GM18519 (cell line): ENCODE data around the gene NEDD9.

Source experiments
- ATAC-seq: cut with Tn5 transposase; IDR thresholded peaks from one replicate; pipeline ENCODE4 v1.9.1; 2021; ENCODE audit warnings: mild to moderate bottlenecking, moderate library complexity; ENCODE audit not compliant: unreplicated experiment, low FRiP score

Gene NEDD9

GRCh38 chr6:11187301-11187700, 45.2 kb downstream of the NEDD9 start:
- ATAC-seq: no peak

- ATAC-seq: no peak
Measured at GRCh38 chr6:11185204-11185842, 47.1 kb downstream of the NEDD9 start.

DNA sequence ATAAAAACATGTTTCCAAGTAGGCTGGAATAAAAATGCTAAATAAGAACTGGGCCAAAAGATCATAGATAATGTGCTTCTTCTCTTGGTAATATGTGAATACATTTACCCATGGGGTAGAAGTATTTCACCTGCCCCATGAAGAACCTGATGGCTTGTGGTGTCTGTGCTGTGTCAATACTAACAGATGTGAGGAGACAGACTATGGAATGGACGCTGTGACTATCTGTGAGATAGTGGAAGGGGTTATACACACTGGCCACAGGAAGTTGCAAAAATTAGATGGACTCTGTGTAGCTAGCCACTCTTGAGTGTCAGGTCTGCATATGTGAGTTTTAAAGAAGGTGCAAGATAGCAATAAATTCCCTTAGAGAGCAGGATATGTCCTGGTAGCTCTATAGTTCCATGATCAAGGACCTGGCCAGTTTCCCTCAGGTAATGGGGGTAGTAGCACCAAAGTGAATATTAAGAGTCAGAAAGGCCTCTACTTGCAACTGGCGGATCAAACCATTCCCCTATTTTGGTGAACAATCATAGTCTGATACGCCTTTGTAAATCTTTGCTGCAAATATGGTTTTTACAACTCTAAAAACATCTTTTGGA, 48.6 kb downstream of the NEDD9 start:
- ATAC-seq: no peak

- ATAC-seq: no peak
Measured at GRCh38 chr6:11181478-11182136, 50.9 kb downstream of the NEDD9 start.

- ATAC-seq: no peak
Measured at GRCh38 chr6:11179419-11180202, 52.9 kb downstream of the NEDD9 start.

DNA sequence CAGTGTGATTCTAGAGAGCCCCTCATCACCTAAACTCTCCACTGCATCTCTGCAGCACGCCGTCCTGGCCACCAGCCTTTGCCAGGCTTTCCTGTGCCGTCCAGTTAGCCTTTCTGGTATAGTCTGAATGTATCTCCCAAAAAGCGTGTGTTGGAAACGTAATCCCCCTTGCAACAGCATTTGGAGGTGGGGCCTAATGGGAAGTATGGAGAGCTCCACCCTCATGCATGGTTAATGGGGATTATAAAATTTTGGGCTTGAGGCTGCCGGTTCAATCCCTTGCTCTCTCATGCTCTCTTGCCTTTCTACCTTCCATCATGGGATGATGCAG, 53.4 kb downstream of the NEDD9 start:
- no peak for ATAC-seq

DNA sequence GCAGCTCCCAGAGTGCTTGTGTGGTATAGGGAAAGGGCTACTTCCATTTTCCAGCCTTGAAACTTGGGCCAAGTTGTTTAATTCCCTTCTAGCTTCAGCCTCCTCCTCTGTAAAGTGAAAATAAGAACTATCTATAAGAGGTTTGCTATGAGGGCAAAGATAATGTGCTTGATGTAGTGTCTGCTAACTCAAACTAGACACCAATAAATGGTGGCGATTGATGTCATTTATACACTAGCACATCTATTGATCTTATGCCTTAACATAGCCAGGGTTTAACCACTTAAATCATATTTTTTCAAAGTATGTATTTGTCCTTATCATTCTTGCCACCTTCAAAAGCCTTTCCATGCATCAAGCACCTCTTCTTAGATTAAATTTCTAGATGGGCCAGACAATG, 55.2 kb downstream of the NEDD9 start:
- no peak for ATAC-seq

DNA sequence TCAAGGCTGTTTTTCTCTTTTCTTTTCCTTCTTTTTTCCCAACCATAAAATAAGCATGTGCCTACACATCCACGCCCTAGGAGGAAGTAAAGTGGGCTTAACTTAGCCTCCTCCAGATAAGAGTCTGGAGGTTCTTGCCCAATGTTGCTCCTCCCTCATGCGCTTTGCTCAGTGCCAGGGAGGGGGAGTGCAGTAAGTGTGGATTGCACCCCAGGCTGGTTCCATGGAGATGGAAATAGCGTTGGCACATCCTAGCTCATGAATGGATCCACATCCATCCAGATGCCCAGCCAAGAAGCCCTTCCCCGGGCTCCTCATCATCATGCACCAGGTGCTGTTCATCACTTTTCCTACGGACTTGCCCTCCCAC, 58.2 kb downstream of the NEDD9 start:
- no peak for ATAC-seq

GRCh38 chr6:11172501-11173327, 59.8 kb downstream of the NEDD9 start:
- no peak for ATAC-seq

DNA sequence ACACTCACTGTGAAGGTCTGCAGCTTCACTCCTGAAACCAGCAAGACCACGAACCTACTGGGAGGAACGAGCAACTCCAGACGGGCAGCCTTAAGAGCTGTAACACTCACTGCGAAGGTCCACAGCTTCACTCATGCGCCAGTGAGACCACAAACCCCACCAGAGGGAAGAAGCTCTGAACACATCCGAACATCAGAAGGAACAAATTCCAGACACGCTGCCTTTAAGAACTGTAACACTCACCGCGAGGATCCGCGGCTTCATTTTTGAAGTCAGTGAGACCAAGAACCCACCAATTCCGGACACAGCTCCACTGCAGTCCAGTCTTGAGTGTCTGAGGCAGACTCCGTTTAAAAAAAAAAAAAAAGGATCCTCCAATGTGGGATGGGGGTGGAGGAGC, 60.5 kb downstream of the NEDD9 start:
- ATAC-seq: no peak

- ATAC-seq: no peak
Measured at GRCh38 chr6:11168091-11168635, 64.3 kb downstream of the NEDD9 start.

DNA sequence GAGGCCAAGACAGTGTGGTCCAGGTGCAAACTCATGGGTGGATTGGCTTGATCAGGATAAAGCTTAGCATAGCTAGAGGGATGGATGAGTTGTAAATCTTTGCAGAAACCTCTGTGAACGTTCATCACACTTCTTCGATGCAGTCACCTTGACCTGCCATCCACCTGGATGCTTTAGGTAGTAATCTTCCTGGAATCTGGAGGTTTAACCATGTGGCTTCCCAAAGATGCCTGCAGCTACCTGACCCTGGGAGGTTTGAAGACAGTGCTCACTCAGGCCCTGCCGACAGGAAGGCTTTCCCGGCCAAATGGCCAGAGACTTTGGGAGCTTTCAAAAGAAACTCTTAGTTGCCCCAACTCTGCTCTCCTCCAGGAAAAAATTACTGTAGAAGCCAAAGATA, 65.5 kb downstream of the NEDD9 start:
- ATAC-seq: no peak

GRCh38 chr6:11164717-11165646, 67.5 kb downstream of the NEDD9 start:
- no peak for ATAC-seq

GRCh38 chr6:11163932-11164331, 68.5 kb downstream of the NEDD9 start:
- ATAC-seq: no peak

- ATAC-seq: no peak
Measured at GRCh38 chr6:11162262-11162661, 70.2 kb downstream of the NEDD9 start.

GRCh38 chr6:11161031-11161956, 71.2 kb downstream of the NEDD9 start:
- no peak for ATAC-seq

GRCh38 chr6:11160199-11160598, 72.3 kb downstream of the NEDD9 start:
- no peak for ATAC-seq

DNA sequence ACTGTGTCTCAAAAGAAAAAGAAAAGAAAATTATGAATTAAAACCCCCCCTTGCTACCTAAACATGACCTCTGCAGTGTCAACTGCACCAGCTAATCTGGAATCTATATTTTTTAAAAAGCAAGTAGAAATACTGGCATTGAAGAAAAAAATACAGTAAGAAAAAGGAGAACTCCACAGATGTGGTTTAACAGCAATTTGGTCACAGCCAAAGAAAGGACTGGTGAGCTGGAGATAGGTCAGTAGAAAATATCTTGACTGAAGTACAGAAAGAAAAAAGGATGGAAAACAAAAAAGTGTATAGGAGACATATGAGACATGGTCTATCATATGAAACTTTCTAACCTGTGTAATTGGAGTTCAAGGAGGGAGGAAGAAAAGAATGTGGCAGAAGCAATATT, 76.9 kb downstream of the NEDD9 start:
- ATAC-seq: no peak
